Right cardiac atrium (tissue), 5 donors: ENCODE measurements around the gene RIMS1. TPM values are rescaled to one million over a fixed set of nuclear protein-coding genes. Genes with fewer than 3 reads are reported as not detected.

Experiments
- ATAC-seq, 2 donors: fragments of 200-7000 bp; cut with Tn5 transposase; one replicate each; pipeline versions ENCODE4 v1.8.0 to v1.9.1; 2020; ENCODE audit warnings: moderate library complexity in 2 of 2, mild to moderate bottlenecking in 1 of 2
- DNase-seq, 3 donors: peaks; one replicate each; pipeline ENCODE4 v3.0.0-alpha.2; 2020
- H3K27ac ChIP-seq: one replicate; pipeline ENCODE4 v1.5.1; 2013; ENCODE audit warnings: mild to moderate bottlenecking, low read length, control low read depth, moderate library complexity
- H3K27me3 ChIP-seq: one replicate; pipeline ENCODE4 v1.6.1; 2013; ENCODE audit not compliant: control insufficient read depth, insufficient read depth
- H3K4me1 ChIP-seq: one replicate; pipeline ENCODE4 v1.6.1; 2013; ENCODE audit warnings: low read length; ENCODE audit not compliant: control insufficient read depth, insufficient read depth
- H3K4me3 ChIP-seq: one replicate; pipeline ENCODE4 v1.5.1; 2013; ENCODE audit warnings: low read length, control low read depth
- H3K9me3 ChIP-seq: one replicate; pipeline ENCODE4 v1.6.1; 2013; ENCODE audit warnings: low read length; ENCODE audit not compliant: control insufficient read depth
- WGBS: extraction: QIAGEN DNeasy Blood & Tissue Kit; methylation state at CpG from one replicate; pipeline ENCODE4 v1.1.7; 2013; 5-methylcytosine and 5-hydroxymethylcytosine counted together
- intact Hi-C, 4 donors: fragments of 100-400 bp; cut with DNase I; formaldehyde crosslinking; loops; one replicate each; pipeline versions ENCODE4 v1.11.0 to v1.14.0; 2022 to 2023
- polyA plus RNA-seq: library from polyadenylated mRNA; stranded (reverse); fragments of 200-250 nt; gene quantifications from one replicate; pipeline ENCODE4 v1.2.3, GENCODE V29; 2013
- total RNA-seq, 4 donors: library from RNA; stranded (reverse); fragmentation: NEBNext Ultra II Directional; extraction: Animal tissue kit (Norgen Biotek cat#: 25700); gene quantifications; one replicate each; pipeline ENCODE4 v1.2.1, GENCODE V29; 2021
- donor health status: healthy with polysubstance abuse.
- donor health status: DM: no; HTN: yes; CAD: no.
- donor health status: DM: no; HTN: no; CAD: no.
- donor health status: DM: no; HTN: yes; CAD: no; lungs with severe emphysema.
- donor health status: DM: yes; HTN: yes; CAD: no.

RIMS1 gene
- total and polyA plus RNA-seq, 5 donors = 0.02 to 0.36 (median 0.21) TPM

GRCh38 chr6:72246926-72247325 is 360.6 kb downstream of the RIMS1 start:
- ATAC-seq (no peak), DNase-seq (no peak)
- WGBS = 86% methylated on average over 4 of the region's 4 CpGs
- Histone ChIP-seq H3K27me3 (no peaks in the 10 kb centered on the region), H3K9me3 (no peaks in the 10 kb centered on the region), H3K4me3 (no peak overlapping the region), H3K4me1 (no peaks in the 10 kb centered on the region), H3K27ac (no peak overlapping the region)
- intact Hi-C loops = no loop called here

GRCh38 chr6:72248621-72249020 is 362.3 kb downstream of the RIMS1 start:
- 85% methylated on average over 1 of the region's 1 CpG for WGBS
- no peaks in the 10 kb centered on the region for H3K27me3 ChIP-seq
- no peaks in the 10 kb centered on the region for H3K4me1 ChIP-seq
- intact Hi-C loops = no loop called here
- DNase-seq = no peak
- no peak for ATAC-seq
- no peak overlapping the region for H3K27ac ChIP-seq
- H3K4me3 ChIP-seq = no peak overlapping the region
- H3K9me3 ChIP-seq = no peaks in the 10 kb centered on the region

- no peaks in the 10 kb centered on the region for H3K27me3 ChIP-seq
- no peaks in the 10 kb centered on the region for H3K4me1 ChIP-seq
- no peak for ATAC-seq
- no peak overlapping the region for H3K27ac ChIP-seq
- WGBS = 89% methylated on average over 3 of the region's 3 CpGs
- intact Hi-C loops = no loop called here
- no peak overlapping the region for H3K4me3 ChIP-seq
- no peak for DNase-seq
- no peaks in the 10 kb centered on the region for H3K9me3 ChIP-seq
Measured at GRCh38 chr6:72250664-72251063, 364.3 kb downstream of the RIMS1 start.

GRCh38 chr6:72260489-72260888 is 374.1 kb downstream of the RIMS1 start:
- WGBS = 56% methylated on average over 3 of the region's 3 CpGs
- intact Hi-C loops = no loop called here
- H3K9me3 ChIP-seq = no peaks in the 10 kb centered on the region
- H3K4me3 ChIP-seq = no peak overlapping the region
- no peaks in the 10 kb centered on the region for H3K4me1 ChIP-seq
- ATAC-seq = no peak
- no peak overlapping the region for H3K27ac ChIP-seq
- no peaks in the 10 kb centered on the region for H3K27me3 ChIP-seq
- no peak for DNase-seq

- no peaks in the 10 kb centered on the region for H3K4me1 ChIP-seq
- DNase-seq = no peak
- no peak overlapping the region for H3K27ac ChIP-seq
- no peak overlapping the region for H3K4me3 ChIP-seq
- WGBS = 73% methylated on average over 3 of the region's 3 CpGs
- intact Hi-C loops = no loop called here
- H3K27me3 ChIP-seq = no peaks in the 10 kb centered on the region
- H3K9me3 ChIP-seq = no peaks in the 10 kb centered on the region
- no peak for ATAC-seq
Measured at GRCh38 chr6:72261554-72261953, 375.2 kb downstream of the RIMS1 start.

GRCh38 chr6:72262254-72262653 is 375.9 kb downstream of the RIMS1 start:
- Histone ChIP-seq H3K27me3 (no peaks in the 10 kb centered on the region), H3K9me3 (no peaks in the 10 kb centered on the region), H3K4me3 (no peak overlapping the region), H3K27ac (no peak overlapping the region), H3K4me1 (no peaks in the 10 kb centered on the region)
- 39% methylated on average over 4 of the region's 4 CpGs for WGBS
- no peak for ATAC-seq
- DNase-seq = no peak
- intact Hi-C loops = no loop called here

GRCh38 chr6:72267470-72267869 is 381.1 kb downstream of the RIMS1 start:
- 84% methylated on average over 1 of the region's 1 CpG for WGBS
- no peaks in the 10 kb centered on the region for H3K9me3 ChIP-seq
- intact Hi-C loops = no loop called here
- H3K4me1 ChIP-seq = no peaks in the 10 kb centered on the region
- H3K27ac ChIP-seq = no peak overlapping the region
- ATAC-seq (no peak), DNase-seq (no peak)
- no peak overlapping the region for H3K4me3 ChIP-seq
- no peaks in the 10 kb centered on the region for H3K27me3 ChIP-seq

- no peaks in the 10 kb centered on the region for H3K27me3 ChIP-seq
- ATAC-seq (no peak), DNase-seq (no peak)
- H3K4me3 ChIP-seq = no peak overlapping the region
- intact Hi-C loops = no loop called here
- WGBS = 49% methylated on average over 1 of the region's 1 CpG
- H3K9me3 ChIP-seq = no peaks in the 10 kb centered on the region
- H3K27ac ChIP-seq = no peak overlapping the region
- no peaks in the 10 kb centered on the region for H3K4me1 ChIP-seq
Measured at GRCh38 chr6:72271531-72271930, 385.2 kb downstream of the RIMS1 start.

GRCh38 chr6:72272958-72273357 is 386.6 kb downstream of the RIMS1 start:
- H3K9me3 ChIP-seq = no peaks in the 10 kb centered on the region
- H3K4me1 ChIP-seq = no peaks in the 10 kb centered on the region
- DNase-seq (no peak), ATAC-seq (no peak)
- H3K27me3 ChIP-seq = no peaks in the 10 kb centered on the region
- 24% methylated on average over 1 of the region's 1 CpG for WGBS
- H3K27ac ChIP-seq = no peak overlapping the region
- intact Hi-C loops = no loop called here
- H3K4me3 ChIP-seq = no peak overlapping the region

GRCh38 chr6:72275888-72276287 is 389.5 kb downstream of the RIMS1 start:
- intact Hi-C loops = no loop called here
- ATAC-seq = no peak
- no peaks in the 10 kb centered on the region for H3K27me3 ChIP-seq
- WGBS = 74% methylated on average over 1 of the region's 1 CpG
- H3K4me3 ChIP-seq = no peak overlapping the region
- H3K27ac ChIP-seq = no peak overlapping the region
- H3K4me1 ChIP-seq = no peaks in the 10 kb centered on the region
- DNase-seq = no peak
- no peaks in the 10 kb centered on the region for H3K9me3 ChIP-seq

- Histone ChIP-seq H3K27ac (no peak overlapping the region), H3K4me1 (no peaks in the 10 kb centered on the region), H3K9me3 (no peaks in the 10 kb centered on the region), H3K4me3 (no peak overlapping the region), H3K27me3 (no peaks in the 10 kb centered on the region)
- ATAC-seq (no peak), DNase-seq (no peak)
- intact Hi-C loops = no loop called here
Measured at GRCh38 chr6:72282201-72282600, 395.9 kb downstream of the RIMS1 start.

- H3K9me3 ChIP-seq = no peaks in the 10 kb centered on the region
- no peak overlapping the region for H3K4me3 ChIP-seq
- ATAC-seq (no peak), DNase-seq (no peak)
- no peaks in the 10 kb centered on the region for H3K27me3 ChIP-seq
- WGBS = 74% methylated on average over 3 of the region's 3 CpGs
- no peak overlapping the region for H3K27ac ChIP-seq
- no peaks in the 10 kb centered on the region for H3K4me1 ChIP-seq
- intact Hi-C loops = no loop called here
Measured at GRCh38 chr6:72283571-72283970, 397.2 kb downstream of the RIMS1 start.
